ENCODE data around the gene LDLRAD4. TPM values are rescaled to one million over a fixed set of nuclear protein-coding genes. Genes with fewer than 3 reads are reported as not detected.
A peak's percentile ranks its signal among the peaks of the same experiment; 100 is the strongest.

Gene LDLRAD4
- total RNA-seq, 1 donor from 2014 or later: 28.2 TPM

DNA sequence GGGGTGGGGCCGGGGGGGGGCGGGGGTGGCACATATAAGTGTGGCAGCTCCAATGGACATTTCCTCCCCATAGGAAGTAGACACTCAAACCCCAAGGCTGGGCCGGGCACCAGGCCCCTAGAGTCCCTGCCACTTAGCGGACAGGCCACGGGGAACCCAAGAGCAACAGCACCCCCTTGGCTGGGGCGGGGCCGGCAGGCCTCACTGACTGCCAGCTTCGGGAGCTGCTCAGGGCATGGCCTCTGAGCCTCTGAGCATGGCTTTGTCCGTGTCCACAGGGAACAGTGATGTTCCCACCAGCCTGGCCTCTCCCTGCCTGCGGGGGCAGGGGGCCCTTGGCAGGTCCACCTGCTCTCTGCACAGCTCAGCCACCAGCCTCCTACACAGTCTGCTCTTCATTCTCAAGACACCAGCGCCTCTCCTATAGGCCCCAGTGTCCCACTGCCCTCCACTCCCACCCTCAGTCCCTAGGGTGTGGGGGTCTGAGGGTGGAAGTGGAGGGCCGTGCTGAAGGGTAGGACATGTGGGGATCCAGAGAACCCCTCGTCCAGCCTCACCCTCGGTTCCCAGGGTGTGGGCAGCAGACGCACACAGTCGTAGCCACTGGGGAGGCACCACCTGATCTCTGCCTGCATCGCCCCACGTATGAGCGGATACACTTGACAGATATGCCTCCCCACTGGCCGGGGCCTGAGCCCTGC, 401.1 kb downstream of the LDLRAD4 start:
- DNase-seq: no peak

DNA sequence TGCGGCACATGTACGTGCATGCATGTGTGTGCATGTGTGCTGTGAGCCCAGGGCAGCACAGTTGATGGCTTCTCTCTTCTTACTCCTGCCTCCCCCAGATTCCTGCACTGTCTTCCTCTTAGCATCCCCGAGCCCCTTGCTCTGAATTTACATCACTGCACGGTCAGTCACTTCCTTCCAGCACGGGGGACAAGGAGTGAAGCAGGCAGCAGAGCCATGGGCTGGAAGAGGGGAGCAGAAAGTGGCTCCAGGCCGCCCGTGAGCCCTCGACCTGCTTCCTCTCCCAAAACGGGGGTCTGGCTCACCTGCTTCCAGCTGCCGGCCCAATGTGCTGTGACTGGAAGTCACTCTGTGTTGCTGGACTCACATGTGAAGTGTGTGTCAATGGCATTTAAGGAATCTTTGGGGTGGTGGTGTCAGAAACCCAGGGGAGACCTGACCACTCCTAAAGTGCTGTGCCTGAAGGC, 401.7 kb downstream of the LDLRAD4 start:
- DNase-seq: no peak

DNA sequence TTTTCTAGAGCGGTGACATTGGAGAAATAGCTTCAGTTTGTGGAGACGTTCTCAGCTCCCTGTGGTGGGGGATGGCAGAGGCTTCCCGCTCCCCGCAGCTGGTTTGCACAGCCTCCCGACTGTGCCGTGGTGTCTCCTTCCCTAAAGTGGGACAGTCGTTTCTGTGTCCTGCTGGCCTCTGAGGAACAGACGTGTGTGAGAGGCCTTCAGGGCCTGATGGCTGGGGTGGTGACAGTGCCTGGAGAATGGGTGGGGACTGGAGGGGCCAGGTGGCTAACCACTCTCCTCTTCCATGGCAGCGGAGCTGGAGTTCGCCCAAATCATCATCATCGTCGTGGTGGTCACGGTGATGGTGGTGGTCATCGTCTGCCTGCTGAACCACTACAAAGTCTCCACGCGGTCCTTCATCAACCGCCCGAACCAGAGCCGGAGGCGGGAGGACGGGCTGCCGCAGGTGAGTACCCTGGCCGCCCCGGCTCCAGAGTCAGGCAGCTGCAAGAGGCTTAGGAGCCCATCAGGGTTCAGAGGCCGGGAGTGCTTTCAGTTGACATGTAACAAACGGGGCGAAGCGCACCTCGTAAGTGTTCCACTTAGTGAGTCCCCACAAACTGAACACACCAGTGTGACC, 402.4 kb downstream of the LDLRAD4 start:
- DNase-seq: no peak

DNA sequence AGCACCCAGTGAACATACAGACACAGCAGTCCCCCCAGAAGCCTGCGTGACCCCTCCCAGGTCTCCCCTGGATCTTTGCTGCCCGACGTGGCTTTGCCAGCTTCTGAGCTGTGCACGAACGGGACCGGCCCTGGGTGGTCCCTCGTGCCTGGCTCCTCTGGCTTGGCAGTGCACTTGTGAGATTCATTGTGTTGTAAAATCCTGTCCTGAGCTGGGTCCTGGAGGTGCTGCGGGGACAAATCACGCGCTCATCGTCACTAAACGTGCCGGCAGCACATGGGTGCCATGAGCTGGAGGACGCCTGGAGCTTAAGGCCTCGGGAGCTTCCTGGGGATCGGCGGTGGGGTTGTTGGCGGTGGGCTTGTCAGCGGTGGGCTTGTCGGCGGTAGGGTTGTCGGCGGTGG, 402.9 kb downstream of the LDLRAD4 start:
- no peak for DNase-seq

DNA sequence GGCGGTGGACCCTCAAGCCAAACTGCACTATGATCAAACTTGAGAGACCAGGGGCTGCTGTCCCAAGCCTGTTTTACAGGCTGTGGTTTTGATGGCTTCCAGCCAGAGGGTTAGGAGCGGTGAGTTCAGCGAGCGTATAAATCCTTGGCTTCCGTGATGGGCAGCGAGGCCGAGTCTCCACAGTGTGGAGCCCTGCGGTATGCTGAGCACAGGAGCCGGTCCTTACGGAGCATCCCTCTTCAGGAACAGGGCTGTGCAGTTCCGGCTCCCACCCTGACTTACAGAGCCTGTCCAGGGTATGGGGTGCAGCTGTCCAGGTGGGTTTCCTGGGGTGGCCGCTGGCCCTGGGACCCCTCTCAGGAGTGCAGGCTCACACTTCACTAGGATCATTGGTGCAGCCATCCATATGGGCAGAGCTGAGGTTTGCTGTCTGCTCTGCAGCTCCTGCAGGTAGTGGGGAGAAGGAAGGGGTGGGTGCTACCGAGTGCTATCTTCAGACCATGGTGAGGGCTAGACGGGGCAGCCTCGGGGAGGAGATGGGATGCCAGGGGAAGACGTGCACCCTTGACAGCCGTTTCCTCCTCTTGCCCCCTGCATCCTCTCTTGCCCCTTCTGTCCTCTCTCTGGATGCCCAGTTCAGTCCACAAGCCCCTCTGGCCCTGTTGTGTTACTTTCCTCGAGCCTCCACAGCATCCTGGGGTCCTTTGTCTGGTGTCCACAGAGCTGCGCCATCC, 403.5 kb downstream of the LDLRAD4 start:
- no peak for DNase-seq

DNA sequence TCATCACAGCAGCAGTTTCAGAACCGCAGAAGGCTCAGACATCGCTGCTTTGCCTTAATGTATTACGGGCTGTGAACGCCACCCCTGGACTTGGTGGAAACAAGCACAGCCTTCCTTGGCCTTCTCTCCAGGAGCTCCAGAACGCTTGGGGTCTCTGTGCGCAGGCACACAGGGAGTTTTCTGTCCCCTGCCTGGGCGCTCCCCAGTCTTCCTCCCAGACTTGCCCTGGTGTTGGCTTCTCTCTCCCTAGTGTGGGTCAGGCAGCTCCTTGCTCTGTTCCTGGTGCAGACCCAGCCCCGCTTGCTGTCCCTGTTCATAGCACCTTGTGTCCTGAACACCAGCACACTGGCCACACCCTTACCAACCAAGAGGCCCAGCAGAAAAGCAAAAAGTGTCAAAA, 404.2 kb downstream of the LDLRAD4 start:
- DNase-seq: no peak

DNA sequence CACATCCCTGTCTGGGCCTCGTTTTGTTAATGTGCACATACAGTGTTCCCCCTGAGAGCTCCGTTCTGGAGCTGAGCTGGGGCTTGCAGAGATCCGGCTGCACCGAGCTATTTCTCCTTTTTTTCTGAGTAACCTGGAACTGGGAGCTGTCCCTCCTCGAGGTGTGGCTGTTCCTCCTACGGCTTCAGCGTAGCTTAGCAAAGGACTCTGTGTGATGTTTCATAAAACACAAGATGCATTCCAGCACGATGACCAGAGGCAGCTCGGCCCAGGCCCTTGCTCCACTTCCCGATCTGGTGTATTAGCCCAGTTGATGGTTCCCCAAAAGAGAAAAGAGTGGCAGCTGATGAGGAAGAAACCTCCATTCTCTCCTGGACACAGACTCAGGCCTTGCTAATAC, 404.8 kb downstream of the LDLRAD4 start:
- DNase-seq: no peak

DNA sequence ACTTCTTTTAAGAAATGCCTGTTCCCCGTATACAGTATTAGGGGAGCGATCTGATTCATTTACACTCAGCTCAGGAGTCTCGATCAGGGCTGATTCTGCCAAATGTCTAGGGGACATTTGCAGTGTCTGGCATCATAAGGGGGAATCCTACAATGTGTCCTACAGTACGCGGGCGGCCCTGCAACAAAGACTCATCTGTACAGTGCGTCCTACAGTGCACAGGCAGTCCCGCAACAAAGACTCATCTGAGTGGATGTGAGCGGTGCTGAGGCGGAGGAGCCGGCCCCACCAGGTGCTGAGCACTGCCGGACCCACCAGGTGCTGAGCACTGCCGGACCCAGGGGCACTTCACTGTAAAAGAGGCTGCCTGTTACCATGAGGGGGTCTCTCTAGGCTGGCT, 405.3 kb downstream of the LDLRAD4 start:
- no peak for DNase-seq

DNA sequence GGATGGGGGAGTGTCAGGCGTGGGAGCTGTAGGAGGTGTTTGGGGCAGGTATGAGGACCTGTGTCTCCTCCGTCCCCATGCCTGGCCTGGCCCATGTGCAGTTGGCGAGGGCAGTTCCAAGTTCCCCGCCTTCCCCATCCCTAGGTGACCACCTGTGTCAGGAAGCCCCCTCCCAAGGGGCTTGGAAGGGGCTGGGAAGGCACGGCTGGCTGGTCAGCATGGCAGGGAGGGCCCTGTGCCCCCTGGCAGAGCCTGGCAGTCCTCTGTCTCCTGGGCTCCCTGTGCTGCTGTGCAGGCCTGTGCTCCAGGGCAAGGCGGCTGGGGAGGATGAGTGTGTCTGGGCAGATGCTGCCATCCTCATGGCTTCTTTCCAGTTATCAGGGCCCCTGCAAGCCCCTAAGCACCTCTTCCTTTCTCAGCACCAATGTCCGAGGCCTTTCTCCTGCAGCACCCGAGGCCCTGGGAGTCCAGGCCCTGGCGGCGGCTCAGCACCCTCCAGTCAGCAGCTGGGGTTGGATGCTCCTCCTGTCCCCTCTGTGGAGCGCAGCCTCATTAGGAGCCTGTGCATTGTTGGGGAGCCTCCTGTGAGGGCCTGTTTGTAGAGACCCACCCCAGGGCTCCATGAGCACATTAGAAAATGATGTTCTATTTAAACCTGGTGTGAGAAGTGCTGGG, 406.1 kb downstream of the LDLRAD4 start:
- DNase-seq: no peak

DNA sequence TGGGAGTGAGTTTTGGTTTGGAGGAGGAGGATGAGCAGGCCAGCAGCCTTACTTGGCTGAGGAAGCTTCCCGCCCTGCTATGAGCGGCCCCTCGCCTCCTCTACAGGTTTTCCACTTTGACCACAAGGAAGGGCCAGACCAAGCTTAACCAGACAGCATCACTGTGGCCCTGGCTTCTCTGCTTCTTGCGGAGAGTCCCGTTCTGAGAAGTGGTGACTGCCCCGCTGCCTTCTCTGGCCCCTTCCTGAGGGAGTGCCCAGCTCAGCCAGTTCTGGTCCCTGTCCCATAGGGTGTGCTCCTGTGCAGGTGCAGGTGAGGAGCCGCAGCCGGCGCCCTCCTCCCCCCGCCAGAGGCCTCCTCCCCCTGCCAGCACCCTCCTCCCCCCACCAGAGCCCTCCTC, 406.8 kb downstream of the LDLRAD4 start:
- no peak for DNase-seq

DNA sequence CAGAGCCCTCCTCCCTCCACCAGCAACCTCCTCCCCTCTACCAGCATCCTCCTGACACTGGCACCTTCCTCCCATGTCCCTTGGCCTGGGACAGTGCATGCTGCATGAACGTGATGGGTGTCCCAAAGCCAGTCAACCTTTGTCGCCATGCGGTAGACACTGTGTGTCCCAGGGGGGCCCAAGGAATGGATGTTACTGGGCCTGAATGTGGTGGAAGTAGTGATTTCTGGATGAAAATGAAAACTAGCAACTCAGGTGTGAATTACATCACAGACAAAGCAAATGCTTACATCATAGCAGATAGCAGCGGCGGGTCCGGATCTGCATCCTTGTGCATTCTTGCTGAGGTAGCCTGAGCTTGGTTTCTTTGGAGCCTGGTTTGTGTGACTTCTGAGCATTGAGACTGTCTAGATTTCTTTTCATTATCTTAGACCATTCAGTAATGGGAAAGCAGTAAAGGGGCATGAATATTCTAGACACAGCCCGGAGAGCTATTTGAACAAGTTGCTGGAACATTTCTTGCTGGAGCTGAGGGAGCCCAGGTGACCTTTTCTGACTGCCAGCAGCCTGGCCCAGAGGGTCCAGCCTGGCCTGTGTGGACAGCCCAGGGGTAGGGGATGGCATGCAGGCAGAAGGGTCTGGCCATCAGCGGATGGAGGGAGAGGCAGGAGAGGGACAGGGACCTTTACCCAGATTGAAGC, 407.4 kb downstream of the LDLRAD4 start:
- DNase-seq: no peak

DNA sequence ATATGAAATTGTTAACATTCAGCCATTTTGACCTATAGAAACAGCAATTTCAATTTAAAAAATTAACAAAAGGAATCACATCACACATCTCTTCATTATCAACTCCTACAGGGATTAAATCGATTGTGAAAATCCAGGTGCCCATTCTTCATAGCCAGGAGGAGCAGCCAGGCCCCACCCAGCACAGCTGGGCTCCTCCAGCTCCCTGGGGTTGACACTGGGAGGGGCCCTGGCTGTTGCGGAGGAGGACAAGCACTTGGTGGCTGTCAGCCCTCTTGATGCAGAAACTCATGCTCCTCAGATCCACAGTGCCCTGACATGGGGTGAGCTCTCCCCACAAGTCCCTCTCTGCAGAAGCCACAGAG, 408.0 kb downstream of the LDLRAD4 start:
- DNase-seq: no peak

DNA sequence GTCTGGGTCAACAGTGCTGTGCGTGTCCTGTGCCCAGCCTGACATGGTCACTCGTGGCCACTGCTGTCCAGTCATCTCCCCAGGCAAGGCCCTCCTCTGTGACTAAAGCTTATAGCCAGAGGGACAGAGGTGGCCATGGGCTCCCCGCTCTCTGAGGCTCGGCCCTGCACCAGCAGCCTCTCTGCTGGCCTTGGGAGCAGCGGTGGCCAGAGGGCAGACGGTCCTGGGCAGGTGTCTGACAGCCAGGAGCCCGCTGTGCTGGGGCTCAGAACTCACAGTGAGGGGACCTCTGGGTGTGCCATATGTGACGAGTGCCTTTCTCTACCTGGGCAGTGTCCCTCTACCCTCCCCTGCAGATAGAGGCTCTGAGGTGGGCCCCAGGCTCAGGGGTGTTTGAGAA, 409.1 kb downstream of the LDLRAD4 start:
- no peak for DNase-seq

DNA sequence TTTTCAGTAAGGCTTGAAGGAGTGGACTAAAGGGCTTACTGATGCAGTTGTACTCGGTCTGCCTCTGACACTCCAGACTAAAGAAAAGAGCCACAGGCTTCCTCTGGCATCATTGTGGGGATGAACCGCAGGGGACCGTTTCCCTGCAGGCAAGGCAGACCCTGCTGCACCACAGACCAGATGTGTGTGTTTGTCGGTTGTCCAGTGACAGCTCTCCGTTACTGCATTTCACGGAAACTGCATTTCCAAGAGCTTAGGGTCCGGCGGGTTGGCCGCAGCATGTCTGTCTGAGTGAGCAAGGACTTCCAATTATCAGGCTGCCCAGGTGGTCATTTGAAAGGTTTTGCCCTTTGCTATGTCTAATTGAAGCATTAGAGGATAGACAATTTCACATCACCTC, 409.7 kb downstream of the LDLRAD4 start:
- DNase-seq: no peak

DNA sequence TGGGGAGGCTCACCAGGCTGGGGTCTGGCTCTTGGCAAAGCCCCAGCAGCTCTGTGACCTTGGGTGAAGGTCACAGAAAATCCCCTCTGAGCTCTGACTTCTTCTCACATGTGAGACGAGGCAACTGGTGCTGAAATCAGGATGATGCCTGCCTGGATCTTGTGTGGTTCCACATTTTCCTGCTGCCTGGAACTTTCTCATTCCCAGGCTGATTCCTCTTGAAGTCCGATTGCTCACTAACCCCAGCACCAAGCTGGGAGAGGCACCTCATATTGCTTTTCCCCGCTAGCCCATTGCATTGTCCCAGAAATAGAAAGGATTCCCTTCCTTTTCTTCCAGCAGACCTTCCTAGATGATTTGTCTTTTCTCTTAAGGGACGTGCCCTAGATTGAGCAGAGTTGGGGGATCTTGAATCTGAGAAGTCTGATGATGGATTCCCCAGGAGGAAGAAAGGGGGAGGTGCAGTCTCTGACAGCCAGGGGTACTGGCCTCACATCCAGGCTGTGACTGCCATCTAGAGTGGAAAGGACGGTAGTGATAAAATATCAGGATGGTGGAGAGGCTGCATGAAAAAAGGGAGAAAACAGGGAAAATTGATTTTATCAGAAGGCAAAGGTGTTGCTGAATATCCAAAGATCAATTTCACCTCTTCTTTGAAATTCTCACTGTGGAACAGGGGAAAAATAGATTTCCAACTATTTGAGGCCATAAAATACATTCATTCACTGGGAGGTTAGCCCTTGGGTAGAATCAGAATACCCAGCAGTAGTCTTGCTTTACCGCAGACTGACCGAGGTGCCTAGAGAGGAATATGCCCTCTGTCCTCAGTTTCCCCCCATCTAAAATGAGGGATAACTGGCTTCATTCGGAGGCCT, 411.5 kb downstream of the LDLRAD4 start:
- DNase-seq: peak; percentile 21

DNA sequence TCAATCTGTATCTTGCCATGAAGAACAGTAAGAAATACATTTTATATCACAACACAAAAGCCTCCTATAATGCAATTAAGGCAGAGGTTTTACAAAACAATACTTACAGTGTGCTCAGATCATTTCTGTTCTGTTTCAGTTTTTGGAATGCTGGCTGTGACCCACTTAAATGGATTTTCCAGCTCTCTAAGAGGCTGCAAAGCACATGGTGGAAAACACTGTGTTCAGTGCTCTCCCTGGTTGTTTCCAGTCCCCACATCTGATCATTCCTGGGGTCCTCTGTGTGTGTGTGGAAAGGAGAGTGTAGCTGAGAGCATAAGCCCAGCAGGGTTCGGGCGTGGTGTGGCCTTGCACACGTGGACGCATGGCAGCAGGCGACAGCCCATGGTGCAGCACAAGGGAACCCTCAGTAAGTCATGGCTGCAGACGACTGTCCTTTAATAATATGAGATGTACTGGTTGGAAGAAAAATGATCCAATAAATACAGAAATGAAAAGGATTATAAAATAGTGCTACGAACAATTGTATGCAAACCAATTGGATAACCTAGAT, 412.2 kb downstream of the LDLRAD4 start:
- no peak for DNase-seq

DNA sequence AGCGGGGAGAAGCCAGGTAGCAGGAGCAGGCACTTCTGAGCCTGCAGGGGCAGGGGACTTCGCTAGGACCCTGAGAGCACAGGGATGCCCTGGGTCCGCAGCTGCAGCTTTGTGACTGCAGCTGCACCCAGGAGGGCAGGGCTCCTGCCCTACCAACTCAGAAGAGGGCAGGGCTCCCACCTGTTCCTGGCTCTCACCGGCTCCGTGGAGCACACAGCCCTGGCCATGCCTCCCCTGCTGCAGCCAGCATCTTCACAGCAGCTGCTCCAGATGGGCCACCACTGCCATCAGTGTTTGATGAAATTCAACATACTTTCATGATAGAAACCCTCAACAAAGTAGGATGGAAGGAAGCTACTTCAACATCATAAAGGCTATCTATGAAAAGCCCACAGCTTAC, 415.1 kb downstream of the LDLRAD4 start:
- no peak for DNase-seq

DNA sequence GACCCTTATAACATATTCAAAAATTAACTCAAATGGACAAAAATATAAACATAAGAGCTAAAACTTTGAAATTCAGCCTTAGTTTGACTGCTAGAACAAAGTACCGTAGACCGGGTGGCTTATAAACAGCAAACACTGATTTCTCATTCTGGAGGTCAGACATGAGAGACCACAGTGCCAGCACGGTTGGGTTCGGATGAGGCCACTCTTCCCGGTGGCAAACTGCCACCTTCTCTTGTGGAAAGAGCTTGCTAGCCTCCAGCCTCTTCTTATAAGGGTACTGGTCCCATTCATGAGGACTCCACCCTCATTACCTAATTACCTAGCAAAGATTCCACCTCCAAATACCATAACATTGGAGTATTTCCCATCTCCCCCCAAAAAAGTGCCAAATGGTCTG, 416.5 kb downstream of the LDLRAD4 start:
- no peak for DNase-seq

DNA sequence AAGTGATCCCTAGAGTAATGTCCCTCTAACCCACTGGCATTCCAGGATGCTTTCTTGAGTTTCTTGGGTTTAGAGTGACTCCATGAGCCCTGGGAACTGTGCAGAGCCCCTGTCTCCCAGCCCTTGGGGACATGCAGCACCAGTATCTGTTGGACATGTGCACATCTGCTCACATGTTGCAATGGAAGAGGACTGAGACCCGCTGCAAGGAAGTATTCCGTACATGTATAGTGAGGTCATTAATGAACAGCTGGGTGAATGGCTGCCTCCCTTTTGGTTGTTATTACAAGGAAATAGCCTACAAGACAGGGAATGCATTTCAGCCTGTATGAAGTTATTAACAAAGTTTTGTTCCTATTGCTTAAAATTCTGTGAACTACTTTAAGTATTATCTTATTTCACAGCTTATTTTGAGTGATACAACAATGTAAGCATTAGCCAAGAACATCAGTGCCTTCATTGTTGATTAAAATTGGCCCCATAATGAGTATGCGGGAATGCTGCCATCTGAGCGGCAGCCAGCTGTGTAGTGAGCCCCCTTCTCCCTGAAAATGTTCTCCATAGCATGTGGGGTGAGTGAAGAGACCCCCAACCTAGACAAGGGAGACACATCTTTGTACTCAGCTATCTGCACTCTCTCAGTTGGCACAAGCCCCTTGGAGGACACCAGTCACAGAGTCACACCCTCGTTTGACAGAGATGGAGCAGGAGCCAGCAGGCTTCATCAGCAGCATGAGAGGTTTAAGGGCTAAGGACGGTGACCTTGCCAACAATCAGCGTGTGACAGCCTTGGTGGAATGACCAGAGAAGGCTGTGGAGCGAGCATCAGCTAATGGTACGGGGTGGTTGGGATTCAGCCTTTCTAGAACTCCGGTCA, 420.4 kb downstream of the LDLRAD4 start:
- DNase-seq: peak; percentile 21

DNA sequence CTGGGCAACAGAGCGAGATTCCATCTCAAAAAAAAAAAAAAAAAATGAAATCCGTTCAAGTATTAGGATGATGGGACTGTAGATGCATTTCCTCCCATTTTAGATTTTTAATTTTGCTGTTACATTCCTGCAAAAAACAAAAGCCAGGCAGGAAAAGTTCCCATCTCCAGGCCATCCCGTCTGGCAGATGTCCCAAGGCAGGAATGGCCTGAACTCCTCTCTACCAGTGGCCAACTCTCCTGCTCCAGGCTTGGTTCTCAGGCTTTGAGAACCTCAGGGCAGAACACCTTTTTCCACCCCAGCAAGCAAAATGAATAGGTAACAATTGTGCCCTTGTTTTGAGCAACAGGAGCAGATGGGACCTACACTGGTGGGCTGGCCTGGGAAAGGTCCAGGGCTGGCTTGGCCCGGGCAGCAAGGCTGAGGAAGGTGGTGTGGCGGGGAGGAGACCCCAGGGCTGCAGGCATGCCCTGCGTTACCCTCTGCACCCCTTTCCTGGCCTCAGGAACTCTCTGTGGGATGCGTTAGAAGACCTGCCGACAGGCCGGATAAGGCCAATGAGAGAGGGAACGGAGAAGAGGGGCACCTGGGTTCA, 421.8 kb downstream of the LDLRAD4 start:
- DNase-seq: no peak

Measured in skin of body (tissue), 2 donors.